Astrocyte of the cerebellum (primary cell): ENCODE data around the gene RFX3.

ENCODE experiments used
- DNase-seq: peaks from one replicate; pipeline ENCODE4 v3.0.0-alpha.2; 2011; ENCODE audit warnings: low read depth
- H3K4me3 ChIP-seq: 2 replicates; pipeline ENCODE4 v1.5.1; 2011; ENCODE audit warnings: mild to moderate bottlenecking, low read depth, low read length, moderate library complexity
- in situ Hi-C: cut with HindIII; loops from 2 replicates; pipeline ENCODE4 v1.10.0; 2017; ENCODE audit warnings: low sequenced_read_pairs
- TF ChIP-seq, protein P1 (sequence below): IDR thresholded peaks from 2 replicates; pipeline ENCODE4 v1.5.1; 2012; ENCODE audit warnings: low read length, low read depth, moderate library complexity, mild to moderate bottlenecking; ENCODE audit errors: missing control alignments

RFX3 gene

DNA sequence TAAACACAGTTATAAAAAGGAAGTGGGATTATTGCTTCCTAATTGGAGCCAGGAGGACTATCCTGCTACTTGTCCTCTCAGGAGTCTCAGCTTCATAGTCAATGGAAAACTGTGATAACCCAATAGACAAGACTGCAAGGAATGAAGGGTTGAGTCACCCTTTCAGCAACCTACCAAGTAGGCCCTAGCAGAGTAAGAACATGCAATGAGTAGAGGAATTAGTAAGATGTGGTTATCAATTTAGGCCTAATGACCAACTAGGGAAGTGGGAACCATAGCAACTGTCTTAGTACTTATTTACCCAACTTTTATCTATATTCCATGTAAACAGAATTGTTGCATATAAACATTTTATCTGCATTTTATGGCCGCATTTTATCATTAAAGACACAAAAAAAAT, 310.1 kb downstream of the RFX3 start:
- DNase-seq: no peak
- in situ Hi-C loops: no loop called here
- no peak overlapping the region for H3K4me3 ChIP-seq
- TF ChIP-seq, protein P1, sequence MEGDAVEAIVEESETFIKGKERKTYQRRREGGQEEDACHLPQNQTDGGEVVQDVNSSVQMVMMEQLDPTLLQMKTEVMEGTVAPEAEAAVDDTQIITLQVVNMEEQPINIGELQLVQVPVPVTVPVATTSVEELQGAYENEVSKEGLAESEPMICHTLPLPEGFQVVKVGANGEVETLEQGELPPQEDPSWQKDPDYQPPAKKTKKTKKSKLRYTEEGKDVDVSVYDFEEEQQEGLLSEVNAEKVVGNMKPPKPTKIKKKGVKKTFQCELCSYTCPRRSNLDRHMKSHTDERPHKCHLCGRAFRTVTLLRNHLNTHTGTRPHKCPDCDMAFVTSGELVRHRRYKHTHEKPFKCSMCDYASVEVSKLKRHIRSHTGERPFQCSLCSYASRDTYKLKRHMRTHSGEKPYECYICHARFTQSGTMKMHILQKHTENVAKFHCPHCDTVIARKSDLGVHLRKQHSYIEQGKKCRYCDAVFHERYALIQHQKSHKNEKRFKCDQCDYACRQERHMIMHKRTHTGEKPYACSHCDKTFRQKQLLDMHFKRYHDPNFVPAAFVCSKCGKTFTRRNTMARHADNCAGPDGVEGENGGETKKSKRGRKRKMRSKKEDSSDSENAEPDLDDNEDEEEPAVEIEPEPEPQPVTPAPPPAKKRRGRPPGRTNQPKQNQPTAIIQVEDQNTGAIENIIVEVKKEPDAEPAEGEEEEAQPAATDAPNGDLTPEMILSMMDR: no peak

DNA sequence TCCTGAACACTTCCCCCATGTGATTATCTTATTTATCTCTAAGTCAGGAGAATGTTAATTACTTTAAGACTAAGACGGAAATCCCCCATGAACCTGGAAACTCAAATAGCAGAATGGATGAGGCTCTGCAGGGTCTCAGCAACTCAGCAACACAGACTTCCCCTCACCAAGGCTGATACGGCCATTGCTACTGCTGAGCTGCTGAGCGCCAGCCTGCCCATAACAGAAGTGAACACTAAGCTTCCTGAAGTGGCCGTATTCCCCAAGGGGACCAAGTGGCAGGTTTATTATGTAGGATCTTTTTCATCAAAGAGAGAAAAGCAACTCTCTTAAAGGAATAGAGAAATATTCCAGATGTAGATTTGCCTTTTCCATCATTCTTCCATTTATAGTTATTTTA, 311.1 kb downstream of the RFX3 start:
- DNase-seq: no peak
- H3K4me3 ChIP-seq: no peak overlapping the region
- in situ Hi-C loops: no loop called here
- TF ChIP-seq, protein P1: no peak

DNA sequence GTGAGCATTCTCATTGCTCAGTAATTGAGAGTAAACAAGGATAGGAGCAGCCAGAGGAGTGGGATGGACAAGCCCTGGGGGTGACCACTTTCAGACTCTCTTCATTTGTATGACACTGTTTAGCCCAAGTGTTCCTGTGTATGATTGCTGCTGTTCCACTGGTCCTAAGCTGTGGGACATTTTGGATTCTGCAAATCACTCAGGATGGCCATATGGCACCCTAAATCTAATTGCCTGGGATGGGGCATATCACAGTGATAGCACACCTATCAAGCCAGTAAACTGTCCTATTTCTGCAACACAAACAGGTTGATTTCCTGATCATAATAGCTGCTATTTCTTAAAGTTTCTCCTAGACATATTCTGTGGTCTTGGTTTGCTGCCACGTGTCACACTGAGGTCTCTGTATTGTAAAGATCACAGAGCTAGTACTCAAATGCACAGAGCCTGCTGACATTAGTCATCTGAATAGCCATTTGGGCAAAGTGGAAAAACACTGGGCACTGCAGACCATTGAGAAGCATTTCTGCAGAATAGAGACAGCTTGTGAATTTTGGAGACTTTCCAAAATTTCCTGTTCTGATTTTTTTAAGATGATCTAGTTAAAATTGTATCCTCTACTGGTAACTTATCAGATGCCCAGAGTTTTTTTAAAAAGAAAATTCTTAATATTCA, 320.2 kb downstream of the RFX3 start:
- no peak overlapping the region for H3K4me3 ChIP-seq
- DNase-seq: no peak
- in situ Hi-C loops: no loop called here
- TF ChIP-seq, protein P1: no peak

DNA sequence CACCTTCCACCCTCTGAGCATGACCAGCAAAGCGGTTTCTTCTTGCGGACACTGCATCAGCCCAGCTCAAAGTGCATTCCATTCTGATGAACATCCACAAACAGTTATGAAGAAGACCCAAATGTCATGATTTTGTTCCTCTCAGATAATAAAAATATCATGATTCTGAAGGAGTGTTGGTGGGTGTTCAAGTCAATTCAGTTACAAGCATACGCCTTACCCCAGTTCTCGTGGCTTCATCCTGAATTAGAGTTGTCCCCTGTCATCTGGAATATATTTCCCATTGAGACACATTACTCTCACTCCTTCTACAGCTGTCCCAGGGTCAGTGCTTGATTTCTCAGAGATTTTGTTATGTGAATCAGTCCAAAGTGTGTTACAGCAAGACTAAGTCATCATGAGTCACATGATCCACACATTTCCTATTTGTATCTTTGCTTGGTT, 325.4 kb downstream of the RFX3 start:
- DNase-seq: no peak

DNA sequence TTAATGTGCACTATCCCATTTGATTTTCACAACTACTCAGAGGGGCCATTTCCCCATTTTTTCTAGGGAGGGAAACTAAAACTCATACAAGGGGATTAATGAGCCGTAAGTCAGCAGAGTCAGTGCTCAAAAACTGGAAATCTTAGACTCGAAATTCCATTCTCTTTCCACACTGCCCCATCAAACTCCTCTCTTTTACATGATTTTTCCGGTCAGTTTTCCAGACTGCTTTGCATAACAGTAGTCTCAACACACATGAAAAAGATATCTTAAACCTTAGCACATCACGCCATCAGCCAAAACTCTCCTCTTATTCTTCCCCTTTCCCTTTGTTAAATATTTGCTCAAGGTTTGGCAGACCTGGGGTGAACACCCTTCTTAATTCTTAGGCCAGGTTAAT, 332.0 kb downstream of the RFX3 start:
- DNase-seq: no peak
- TF ChIP-seq, protein P1: no peak
- no peak overlapping the region for H3K4me3 ChIP-seq
- in situ Hi-C loops: no loop called here

More for the DNA sequence above, 325.4 kb downstream of the RFX3 start:
- no peak overlapping the region for H3K4me3 ChIP-seq
- TF ChIP-seq, protein P1: no peak
- in situ Hi-C loops: no loop called here

DNA sequence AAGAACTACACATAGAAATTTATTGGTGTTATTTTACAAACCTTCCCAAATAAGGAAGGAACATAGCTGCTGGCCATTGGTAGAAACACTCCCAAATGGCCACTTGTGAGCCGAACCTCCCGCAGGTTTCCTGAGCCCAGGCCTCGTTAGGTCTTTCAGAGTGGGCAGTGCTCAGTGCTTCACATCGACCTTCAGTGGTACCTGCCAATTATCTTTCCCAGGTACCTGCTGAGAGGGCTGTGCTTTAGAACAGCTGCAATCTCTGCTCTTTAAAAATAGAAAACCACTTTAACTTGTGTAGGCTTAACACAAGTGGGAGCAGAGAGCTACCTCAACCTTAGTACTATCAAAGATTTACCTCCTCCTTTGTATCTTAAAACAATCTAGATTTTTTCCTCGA, 334.1 kb downstream of the RFX3 start:
- DNase-seq: no peak
- TF ChIP-seq, protein P1: no peak
- no peak overlapping the region for H3K4me3 ChIP-seq
- in situ Hi-C loops: no loop called here
